Nephron progenitor cell (in vitro differentiated cells): ENCODE measurements around the gene PDE6C.

Experiments
- DNase-seq: peaks from one replicate; pipeline ENCODE4 v3.0.0; 2021
- H3K27ac Mint-ChIP-seq: 2 replicates; pipeline ENCODE4 v1.8.0; 2021; ENCODE audit warnings: mild to moderate bottlenecking, moderate library complexity, mixed read lengths
- H3K27me3 Mint-ChIP-seq: 2 replicates; pipeline ENCODE4 v1.8.0; 2021; ENCODE audit warnings: mild to moderate bottlenecking, low read depth, mixed read lengths; ENCODE audit not compliant: poor library complexity
- H3K36me3 Mint-ChIP-seq: 2 replicates; pipeline ENCODE4 v1.8.0; 2021; ENCODE audit warnings: low read depth, mixed read lengths
- H3K4me1 Mint-ChIP-seq: 2 replicates; pipeline ENCODE4 v1.8.0; 2021; ENCODE audit warnings: mixed read lengths
- H3K4me3 Mint-ChIP-seq: 2 replicates; pipeline ENCODE4 v1.8.0; 2021; ENCODE audit warnings: mild to moderate bottlenecking, moderate library complexity, mixed read lengths
- H3K9me3 Mint-ChIP-seq: 2 replicates; pipeline ENCODE4 v1.8.0; 2021; ENCODE audit warnings: mild to moderate bottlenecking, moderate library complexity, mixed read lengths
- TF ChIP-seq, protein P1 (sequence below): fragments of 200-600 bp; sonication (generic); IDR thresholded peaks from 2 replicates; pipeline ENCODE4 v1.5.0; 2021; ENCODE audit warnings: antibody characterized with exemption

PDE6C gene

DNA sequence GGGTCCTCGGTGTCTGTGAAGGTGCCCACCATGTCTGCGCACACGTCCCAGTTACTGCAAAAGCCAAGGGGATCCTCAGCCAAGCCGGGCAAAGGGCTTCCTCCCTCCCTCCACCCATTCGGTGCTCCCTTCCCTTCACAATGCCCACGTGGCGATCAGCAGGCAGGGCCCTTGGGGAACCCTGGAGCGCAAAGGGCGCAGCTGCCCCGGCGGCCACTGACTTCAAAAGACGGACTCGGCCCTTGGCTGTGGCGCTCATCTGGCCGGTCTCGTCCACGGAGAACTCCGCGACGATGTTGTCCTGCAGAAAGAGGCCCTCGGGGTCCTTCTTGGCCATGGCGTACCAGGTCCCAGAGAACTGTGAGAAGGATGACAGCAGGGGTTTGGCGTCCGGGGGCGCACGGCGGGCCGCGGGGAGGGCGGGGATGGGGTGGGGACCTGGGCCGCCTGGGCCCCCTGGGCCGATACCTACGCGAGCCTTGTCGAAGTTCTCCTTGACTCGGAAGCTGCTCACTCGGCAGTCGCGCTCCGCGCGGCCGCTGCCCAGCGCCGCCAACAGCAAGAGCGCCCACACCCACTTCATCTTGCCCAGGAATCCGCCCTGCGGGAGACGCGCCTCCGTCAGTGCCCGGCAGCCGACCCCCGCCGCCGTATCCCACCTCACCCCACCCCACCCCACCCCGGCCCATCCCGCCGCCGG lies 11.7 kb upstream of the PDE6C start:
- H3K4me3 Mint-ChIP-seq, result peak overlapping the region; percentile 73
- no peak for DNase-seq

DNA sequence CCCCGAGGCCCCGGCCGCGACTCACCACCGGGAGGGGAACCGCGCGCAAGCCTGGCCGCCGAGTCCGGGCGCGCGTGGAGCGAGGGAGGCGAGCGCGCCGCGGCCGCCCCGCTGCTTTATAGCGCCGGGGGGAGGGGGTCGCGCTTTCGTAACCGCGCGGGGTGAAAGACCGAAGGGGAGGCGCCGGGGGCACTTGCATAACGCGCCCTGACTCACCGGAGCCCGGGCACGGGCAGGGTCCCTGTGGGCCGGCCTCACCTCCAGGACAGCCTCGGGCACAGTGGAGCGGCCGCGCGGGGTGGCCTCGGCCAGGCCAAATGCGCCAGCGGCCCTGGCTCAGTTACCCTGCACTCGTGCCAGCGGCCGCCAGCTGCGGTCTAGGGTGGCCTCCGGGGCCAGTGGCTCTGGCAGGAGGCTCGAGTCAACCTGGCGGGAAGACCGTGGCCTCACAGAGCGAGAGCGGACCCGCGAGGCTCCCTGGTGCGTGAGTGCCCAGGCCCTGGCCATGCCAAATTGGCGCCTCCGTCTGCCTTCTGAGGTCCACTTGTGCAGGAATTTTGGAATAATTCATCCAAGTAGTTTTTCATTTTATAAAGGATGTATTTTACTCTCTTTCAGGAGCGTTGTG lies 11.1 kb upstream of the PDE6C start, which contains the start of gene RBP4:
RBP4 (minus strand) TSS at position 90 of the 628 bp plus-strand sequence. CDS start 207 bp downstream, outside the sequence.
- peak; percentile 63 for DNase-seq
- Mint-ChIP-seq H3K4me3 (peak within 1 kb of the TSS; percentile 73), H3K27me3 (peaks cover 80% of the 10 kb centered on the region), H3K4me1 (peaks cover 7% of the 10 kb centered on the region), H3K9me3 (no peaks in the 10 kb centered on the region), H3K36me3 (no peaks in the 10 kb centered on the region), H3K27ac (no peak within 1 kb of the TSS)
- TF ChIP-seq, protein P1, sequence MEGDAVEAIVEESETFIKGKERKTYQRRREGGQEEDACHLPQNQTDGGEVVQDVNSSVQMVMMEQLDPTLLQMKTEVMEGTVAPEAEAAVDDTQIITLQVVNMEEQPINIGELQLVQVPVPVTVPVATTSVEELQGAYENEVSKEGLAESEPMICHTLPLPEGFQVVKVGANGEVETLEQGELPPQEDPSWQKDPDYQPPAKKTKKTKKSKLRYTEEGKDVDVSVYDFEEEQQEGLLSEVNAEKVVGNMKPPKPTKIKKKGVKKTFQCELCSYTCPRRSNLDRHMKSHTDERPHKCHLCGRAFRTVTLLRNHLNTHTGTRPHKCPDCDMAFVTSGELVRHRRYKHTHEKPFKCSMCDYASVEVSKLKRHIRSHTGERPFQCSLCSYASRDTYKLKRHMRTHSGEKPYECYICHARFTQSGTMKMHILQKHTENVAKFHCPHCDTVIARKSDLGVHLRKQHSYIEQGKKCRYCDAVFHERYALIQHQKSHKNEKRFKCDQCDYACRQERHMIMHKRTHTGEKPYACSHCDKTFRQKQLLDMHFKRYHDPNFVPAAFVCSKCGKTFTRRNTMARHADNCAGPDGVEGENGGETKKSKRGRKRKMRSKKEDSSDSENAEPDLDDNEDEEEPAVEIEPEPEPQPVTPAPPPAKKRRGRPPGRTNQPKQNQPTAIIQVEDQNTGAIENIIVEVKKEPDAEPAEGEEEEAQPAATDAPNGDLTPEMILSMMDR, result no peak

More for the DNA sequence above, 11.7 kb upstream of the PDE6C start:
- Mint-ChIP-seq H3K27me3 (peaks cover 80% of the 10 kb centered on the region), H3K9me3 (no peaks in the 10 kb centered on the region), H3K36me3 (no peaks in the 10 kb centered on the region), H3K4me1 (peaks cover 11% of the 10 kb centered on the region), H3K27ac (no peak overlapping the region)
- TF ChIP-seq, protein P1, result no peak

DNA sequence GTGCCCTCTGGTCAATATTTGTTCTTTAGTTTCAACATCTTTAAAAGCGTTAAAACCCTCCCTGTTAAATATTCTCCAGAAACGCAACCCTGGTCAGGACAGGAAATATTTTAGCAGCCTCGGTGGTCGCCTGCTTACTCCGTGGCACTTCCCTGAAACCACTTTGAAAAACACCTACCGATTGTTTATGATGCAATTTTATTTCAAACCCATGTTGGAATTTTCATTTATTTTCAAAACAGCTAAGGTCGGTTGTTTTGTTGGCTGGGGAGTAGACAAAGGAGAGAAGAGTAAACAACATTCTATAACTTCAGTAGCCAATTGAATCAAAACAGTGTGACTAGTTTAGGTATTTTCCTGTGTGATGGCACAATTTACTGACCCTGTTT lies 10.6 kb upstream of the PDE6C start:
- Mint-ChIP-seq H3K27me3 (peaks cover 84% of the 10 kb centered on the region), H3K4me3 (peak overlapping the region; percentile 73), H3K9me3 (no peaks in the 10 kb centered on the region), H3K36me3 (no peaks in the 10 kb centered on the region), H3K4me1 (peaks cover 6% of the 10 kb centered on the region), H3K27ac (no peak overlapping the region)
- DNase-seq, result no peak
- TF ChIP-seq, protein P1, result no peak

DNA sequence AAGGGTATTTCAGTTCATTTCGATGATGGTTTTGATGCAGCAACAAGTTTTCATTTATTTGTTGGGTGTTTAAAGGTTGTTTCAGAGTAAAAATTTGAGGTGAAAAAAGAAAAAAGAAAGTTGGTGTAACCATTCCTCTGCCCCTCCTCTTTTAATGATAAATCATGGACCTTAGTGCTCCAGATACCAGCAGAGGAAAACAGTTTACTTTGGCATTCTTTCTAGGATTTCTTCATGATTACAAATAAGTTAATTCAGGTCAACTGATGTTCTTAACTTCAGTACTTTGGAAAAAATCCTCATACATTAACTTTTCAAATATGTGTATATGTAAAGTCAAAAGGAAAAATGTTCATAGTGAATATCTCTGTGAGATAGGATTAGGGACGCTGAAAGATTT lies 9.3 kb upstream of the PDE6C start:
- H3K9me3 Mint-ChIP-seq, result no peaks in the 10 kb centered on the region
- no peak overlapping the region for H3K27ac Mint-ChIP-seq
- no peak for DNase-seq
- H3K27me3 Mint-ChIP-seq, result peaks cover 87% of the 10 kb centered on the region
- no peak overlapping the region for H3K4me3 Mint-ChIP-seq
- H3K4me1 Mint-ChIP-seq, result peaks cover 6% of the 10 kb centered on the region
- H3K36me3 Mint-ChIP-seq, result no peaks in the 10 kb centered on the region
- TF ChIP-seq, protein P1, result no peak

DNA sequence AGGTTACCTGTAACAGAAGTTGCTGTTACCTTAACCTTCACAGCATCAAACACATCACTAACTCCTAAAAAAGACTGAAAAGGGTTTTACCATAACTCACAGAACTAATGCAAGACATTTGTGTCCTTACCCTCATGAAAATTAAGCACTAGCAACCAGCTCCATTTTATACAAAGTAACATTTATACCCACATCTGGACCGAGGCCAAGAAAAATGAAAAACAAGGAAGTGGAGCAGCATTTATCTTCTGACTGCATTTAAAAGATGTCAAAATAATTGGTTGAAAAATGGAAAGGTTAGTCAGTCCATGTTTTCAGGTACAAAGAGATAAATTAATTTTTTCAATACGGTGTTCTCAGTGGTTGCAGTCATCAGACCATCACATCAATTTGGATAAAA lies 8.2 kb upstream of the PDE6C start:
- Mint-ChIP-seq H3K4me1 (peaks cover 6% of the 10 kb centered on the region), H3K9me3 (no peaks in the 10 kb centered on the region), H3K36me3 (no peaks in the 10 kb centered on the region), H3K4me3 (no peak overlapping the region), H3K27me3 (peaks cover 78% of the 10 kb centered on the region), H3K27ac (no peak overlapping the region)
- no peak for DNase-seq
- TF ChIP-seq, protein P1, result no peak
